HEK293 (cell line): ENCODE data around the gene DNAH12.

Experiments used
- CTCF ChIA-PET: fragments of 350-600 bp; formaldehyde crosslinking; extraction: SDS; loops from one replicate; lab custom pipeline; 2021; ENCODE audit warnings: antibody characterized with exemption; lab: Yijun Ruan, JAX
- POLR2A ChIA-PET: fragments of 300-600 bp; formaldehyde crosslinking; extraction: SDS; loops from one replicate; lab custom pipeline; 2020; ENCODE audit warnings: antibody characterized with exemption, inconsistent platforms; lab: Yijun Ruan, JAX
- H3K27ac ChIP-seq: fragments of 200-500 bp; sonication (Bioruptor generic); 2 replicates; pipeline ENCODE4 v1.5.1; 2014; ENCODE audit warnings: low read depth, low read length, control low read depth, inconsistent platforms; ENCODE audit errors: extremely low read depth
- H3K36me3 ChIP-seq, 2 experiments: fragments of 200-500 bp in 1 of 2; sonication (Bioruptor generic) in 1 of 2; 1 replicate in 1 of 2; 2 replicates in 1 of 2; pipeline ENCODE4 v1.5.1; 2014 to 2017; ENCODE audit warnings: inconsistent platforms in 2 of 2, low read length in 2 of 2; ENCODE audit not compliant: control insufficient read depth in 2 of 2, insufficient read depth in 1 of 2
- H3K4me1 ChIP-seq: fragments of 200-500 bp; sonication (Bioruptor generic); 2 replicates; pipeline ENCODE4 v1.5.1; 2014; ENCODE audit warnings: mild to moderate bottlenecking, low read length, inconsistent platforms; ENCODE audit not compliant: control insufficient read depth, insufficient read depth
- H3K4me3 ChIP-seq: 2 replicates; pipeline ENCODE4 v1.5.1; 2011; ENCODE audit warnings: low read depth, mild to moderate bottlenecking, control low read depth, low read length, moderate library complexity
- H3K9me3 ChIP-seq: fragments of 200-500 bp; sonication (Bioruptor generic); 2 replicates; pipeline ENCODE4 v1.5.1; 2014; ENCODE audit warnings: low read depth, low read length, inconsistent platforms; ENCODE audit not compliant: control insufficient read depth, insufficient read depth
- BCL6B ChIP-seq: fragments of 450-650 bp; formaldehyde crosslinking; IDR thresholded peaks from 2 replicates; pipeline ENCODE4 v1.5.1; 2017; ENCODE audit warnings: missing biosample characterization, missing genetic modification characterization
- HIC1 ChIP-seq: fragments of 450-650 bp; formaldehyde crosslinking; IDR thresholded peaks from 2 replicates; pipeline ENCODE4 v1.5.1; 2016; ENCODE audit warnings: missing biosample characterization, missing genetic modification characterization
- KLF16 ChIP-seq: fragments of 450-650 bp; formaldehyde crosslinking; IDR thresholded peaks from 2 replicates; pipeline ENCODE4 v1.5.1; 2017; ENCODE audit warnings: missing biosample characterization, missing genetic modification characterization
- PRDM10 ChIP-seq: fragments of 450-650 bp; formaldehyde crosslinking; IDR thresholded peaks from 2 replicates; pipeline ENCODE4 v1.5.1; 2016; ENCODE audit warnings: missing biosample characterization, missing genetic modification characterization
- SALL2 ChIP-seq: fragments of 450-650 bp; formaldehyde crosslinking; IDR thresholded peaks from 2 replicates; pipeline ENCODE4 v1.5.0; 2017; ENCODE audit warnings: missing biosample characterization, mild to moderate bottlenecking, missing genetic modification characterization, borderline replicate concordance
- ZBTB1 ChIP-seq: fragments of 450-650 bp; formaldehyde crosslinking; IDR thresholded peaks from 2 replicates; pipeline ENCODE4 v1.5.1; 2016; ENCODE audit warnings: missing biosample characterization, missing genetic modification characterization
- ZBTB11 ChIP-seq: fragments of 450-650 bp; formaldehyde crosslinking; conservative IDR thresholded peaks from 2 replicates; pipeline ENCODE4 v1.5.1; 2016; ENCODE audit warnings: low read depth, missing biosample characterization, missing genetic modification characterization
- ZEB2 ChIP-seq: fragments of 450-650 bp; formaldehyde crosslinking; IDR thresholded peaks from 2 replicates; pipeline ENCODE4 v1.5.1; 2016; ENCODE audit warnings: missing biosample characterization, missing genetic modification characterization
- ZFP69B ChIP-seq: fragments of 450-650 bp; formaldehyde crosslinking; IDR thresholded peaks from 2 replicates; pipeline ENCODE4 v1.5.1; 2016; ENCODE audit warnings: missing biosample characterization, missing genetic modification characterization
- ZNF112 ChIP-seq: fragments of 450-650 bp; formaldehyde crosslinking; IDR thresholded peaks from 2 replicates; pipeline ENCODE4 v1.5.0; 2017; ENCODE audit warnings: missing biosample characterization, missing genetic modification characterization
- ZNF155 ChIP-seq: fragments of 450-650 bp; formaldehyde crosslinking; IDR thresholded peaks from 2 replicates; pipeline ENCODE4 v1.5.1; 2016; ENCODE audit warnings: missing biosample characterization, missing genetic modification characterization
- ZNF2 ChIP-seq: fragments of 450-650 bp; formaldehyde crosslinking; IDR thresholded peaks from 2 replicates; pipeline ENCODE4 v1.5.1; 2016; ENCODE audit warnings: missing biosample characterization, missing genetic modification characterization
- ZNF248 ChIP-seq: fragments of 450-650 bp; formaldehyde crosslinking; IDR thresholded peaks from 2 replicates; pipeline ENCODE4 v1.5.1; 2017; ENCODE audit warnings: missing biosample characterization, missing genetic modification characterization
- ZNF324 ChIP-seq: fragments of 450-650 bp; formaldehyde crosslinking; IDR thresholded peaks from 2 replicates; pipeline ENCODE4 v1.5.1; 2016; ENCODE audit warnings: missing biosample characterization, missing genetic modification characterization
- ZNF416 ChIP-seq: fragments of 450-650 bp; formaldehyde crosslinking; IDR thresholded peaks from 2 replicates; pipeline ENCODE4 v1.5.1; 2016; ENCODE audit warnings: missing biosample characterization, missing genetic modification characterization
- ZNF488 ChIP-seq: fragments of 450-650 bp; formaldehyde crosslinking; IDR thresholded peaks from 2 replicates; pipeline ENCODE4 v1.5.1; 2016; ENCODE audit warnings: missing biosample characterization, missing genetic modification characterization
- ZNF596 ChIP-seq: fragments of 450-650 bp; IDR thresholded peaks from 2 replicates; pipeline ENCODE4 v1.5.0; 2018; ENCODE audit warnings: missing biosample characterization, mild to moderate bottlenecking, missing genetic modification characterization, moderate library complexity
- ZNF654 ChIP-seq: fragments of 450-650 bp; formaldehyde crosslinking; IDR thresholded peaks from 2 replicates; pipeline ENCODE4 v1.5.1; 2016; ENCODE audit warnings: low read depth, missing biosample characterization, missing genetic modification characterization
- ZNF768 ChIP-seq: fragments of 450-650 bp; formaldehyde crosslinking; IDR thresholded peaks from 2 replicates; pipeline ENCODE4 v1.5.1; 2018; ENCODE audit warnings: missing biosample characterization, mild to moderate bottlenecking, missing genetic modification characterization
- ZNF791 ChIP-seq: fragments of 450-650 bp; formaldehyde crosslinking; IDR thresholded peaks from 2 replicates; pipeline ENCODE4 v1.5.1; 2016; ENCODE audit warnings: missing biosample characterization, missing genetic modification characterization
- ZNF843 ChIP-seq: fragments of 450-650 bp; formaldehyde crosslinking; IDR thresholded peaks from 2 replicates; pipeline ENCODE4 v1.5.1; 2016; ENCODE audit warnings: missing biosample characterization, missing genetic modification characterization
- ZSCAN16 ChIP-seq: fragments of 450-650 bp; formaldehyde crosslinking; IDR thresholded peaks from 2 replicates; pipeline ENCODE4 v1.5.1; 2016; ENCODE audit warnings: missing biosample characterization, missing genetic modification characterization

Gene DNAH12

GRCh38 chr3:57518276-57518915 lies 25.7 kb downstream of the DNAH12 start (continued):
- TF ChIP-seq ZNF2 (tag by site-specific recombination) (no peak), ZNF654 (tag by site-specific recombination) (no peak), ZNF416 (tag by site-specific recombination) (no peak), ZNF324 (tag by site-specific recombination) (no peak), ZNF768 (tag by site-specific recombination) (no peak)

GRCh38 chr3:57512166-57512565 lies 32.0 kb downstream of the DNAH12 start:
- TF ChIP-seq ZNF791 (tag by site-specific recombination), result no peak
- no peak for TF ChIP-seq ZNF155 (tag by site-specific recombination)
- no peak for TF ChIP-seq ZEB2 (tag by site-specific recombination)
- no peak for TF ChIP-seq ZNF488 (tag by site-specific recombination)
- no peak for TF ChIP-seq BCL6B
- TF ChIP-seq ZSCAN16 (tag by site-specific recombination), result no peak
- TF ChIP-seq ZNF248 (tag by site-specific recombination), result no peak
- no peak for TF ChIP-seq PRDM10 (tag by site-specific recombination)
- no peak for TF ChIP-seq ZBTB1 (tag by site-specific recombination)
- ChIA-PET CTCF (no interaction called here), POLR2A (no interaction called here)
- Histone ChIP-seq H3K9me3 (no peaks in the 10 kb centered on the region), H3K27ac (no peak overlapping the region), H3K4me1 (no peaks in the 10 kb centered on the region), H3K4me3 (no peak overlapping the region), H3K36me3 (no peaks in the 10 kb centered on the region)

GRCh38 chr3:57505901-57506300 lies 38.2 kb downstream of the DNAH12 start:
- H3K27ac ChIP-seq, result no peak overlapping the region
- ChIA-PET CTCF (no interaction called here), POLR2A (no interaction called here)
- H3K4me1 ChIP-seq, result no peaks in the 10 kb centered on the region
- no peaks in the 10 kb centered on the region for H3K9me3 ChIP-seq
- H3K4me3 ChIP-seq, result no peak overlapping the region
- no peaks in the 10 kb centered on the region for H3K36me3 ChIP-seq
- TF ChIP-seq ZNF112 (tag by site-specific recombination) (no peak), SALL2 (tag by site-specific recombination) (no peak), KLF16 (tag by site-specific recombination) (no peak), ZNF843 (tag by site-specific recombination) (no peak), ZNF596 (tag by site-specific recombination) (no peak), ZFP69B (tag by site-specific recombination) (no peak), HIC1 (no peak), ZBTB11 (no peak)
